Right lobe of liver (tissue), 4 donors: ENCODE measurements around the gene STK24.

ENCODE experiments used
- POLR2A ChIP-seq: fragments of 450-650 bp; IDR thresholded peaks from one replicate; pipeline ENCODE4 v1.6.1; 2017; ENCODE audit warnings: antibody characterized with exemption, mild to moderate bottlenecking
- TF ChIP-seq, protein P1 (sequence below), 4 donors: fragments of 200-600 bp in 3 of 4; fragments of 450-650 bp in 1 of 4; IDR thresholded peaks; one replicate each; pipeline versions ENCODE4 v1.5.1 to v1.8.0; 2016 to 2022; ENCODE audit warnings: antibody characterized with exemption in 4 of 4, mild to moderate bottlenecking in 2 of 4
- donor health status: DM: no; HTN: no; CAD: no.
- donor health status: DM: no; HTN: no; CAD: no.
- donor health status: DM: no; HTN: yes; CAD: no.

DNA sequence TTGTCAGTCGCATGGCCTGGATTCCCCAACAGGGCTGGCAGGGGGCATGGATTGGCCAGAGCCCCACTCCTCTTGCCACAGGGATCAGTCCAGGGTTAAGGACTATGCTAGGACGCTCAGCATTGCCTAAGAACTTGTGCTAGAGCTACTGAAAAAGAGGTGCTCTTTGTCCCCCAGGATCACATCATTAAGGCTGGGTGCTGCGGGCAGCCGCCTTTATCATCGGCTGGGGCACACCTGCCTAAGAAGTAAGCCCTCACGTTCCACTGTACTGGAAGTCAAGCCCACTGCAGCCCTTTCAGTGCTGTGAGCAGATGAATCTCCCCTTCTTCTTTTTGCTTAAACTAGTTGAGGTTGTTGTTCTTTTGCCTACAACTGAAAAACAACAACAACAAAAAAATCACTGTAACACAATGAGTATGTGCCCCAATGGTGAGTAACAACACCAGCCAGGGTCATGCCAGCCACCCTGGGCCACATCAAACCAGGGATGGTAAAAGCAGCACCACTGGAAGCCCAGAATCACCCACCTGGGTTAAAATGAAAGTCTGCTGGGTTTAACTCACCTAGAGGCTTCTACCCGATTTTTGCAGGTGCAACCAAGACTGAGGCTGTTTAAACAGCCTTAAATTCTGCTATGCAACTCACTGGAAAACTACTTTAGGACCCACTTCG is 20.6 kb downstream of the STK24 start:
- TF ChIP-seq POLR2A, result no peak
- TF ChIP-seq, protein P1, sequence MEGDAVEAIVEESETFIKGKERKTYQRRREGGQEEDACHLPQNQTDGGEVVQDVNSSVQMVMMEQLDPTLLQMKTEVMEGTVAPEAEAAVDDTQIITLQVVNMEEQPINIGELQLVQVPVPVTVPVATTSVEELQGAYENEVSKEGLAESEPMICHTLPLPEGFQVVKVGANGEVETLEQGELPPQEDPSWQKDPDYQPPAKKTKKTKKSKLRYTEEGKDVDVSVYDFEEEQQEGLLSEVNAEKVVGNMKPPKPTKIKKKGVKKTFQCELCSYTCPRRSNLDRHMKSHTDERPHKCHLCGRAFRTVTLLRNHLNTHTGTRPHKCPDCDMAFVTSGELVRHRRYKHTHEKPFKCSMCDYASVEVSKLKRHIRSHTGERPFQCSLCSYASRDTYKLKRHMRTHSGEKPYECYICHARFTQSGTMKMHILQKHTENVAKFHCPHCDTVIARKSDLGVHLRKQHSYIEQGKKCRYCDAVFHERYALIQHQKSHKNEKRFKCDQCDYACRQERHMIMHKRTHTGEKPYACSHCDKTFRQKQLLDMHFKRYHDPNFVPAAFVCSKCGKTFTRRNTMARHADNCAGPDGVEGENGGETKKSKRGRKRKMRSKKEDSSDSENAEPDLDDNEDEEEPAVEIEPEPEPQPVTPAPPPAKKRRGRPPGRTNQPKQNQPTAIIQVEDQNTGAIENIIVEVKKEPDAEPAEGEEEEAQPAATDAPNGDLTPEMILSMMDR (IDR thresholded peaks at IDR 0.05), result no peak
